SU-DHL-6 (cell line): ENCODE data around the gene CST9L.

Source experiments
- H2AFZ ChIP-seq: fragments of 200-600 bp; sonication (generic); 2 replicates; pipeline ENCODE4 v1.6.1; 2014; ENCODE audit warnings: low read depth, mild to moderate bottlenecking, moderate library complexity, mixed read lengths, antibody characterized with exemption, low read length; ENCODE audit not compliant: severe bottlenecking
- H3F3A ChIP-seq: fragments of 200-600 bp; shearing (Covaris generic); 2 replicates; pipeline ENCODE4 v1.6.0; 2016; ENCODE audit warnings: antibody characterized with exemption, mild to moderate bottlenecking; ENCODE audit not compliant: insufficient read depth
- H3K27ac ChIP-seq: fragments of 200-600 bp; sonication (generic); 2 replicates; pipeline ENCODE4 v1.5.1; 2016; ENCODE audit warnings: low read depth, mild to moderate bottlenecking, low read length, moderate library complexity, mixed read lengths
- H3K27me3 ChIP-seq: fragments of 200-600 bp; sonication (generic), shearing (Covaris generic); 2 replicates; pipeline ENCODE4 v1.6.0; 2014; ENCODE audit warnings: mild to moderate bottlenecking, low read length
- H3K36me3 ChIP-seq: fragments of 200-600 bp; sonication (generic); 2 replicates; pipeline ENCODE4 v1.6.1; 2014; ENCODE audit warnings: mild to moderate bottlenecking, low read length, mixed read lengths
- H3K4me2 ChIP-seq: fragments of 300-600, 200-600 bp; shearing (Covaris generic), sonication (generic); 2 replicates; pipeline ENCODE4 v1.6.0; 2014; ENCODE audit warnings: low read length, low read depth, mild to moderate bottlenecking; ENCODE audit not compliant: poor library complexity, severe bottlenecking
- H3K4me3 ChIP-seq: fragments of 200-600 bp; sonication (generic); 2 replicates; pipeline ENCODE4 v1.5.1; 2014; ENCODE audit warnings: antibody characterized with exemption, low read length, mild to moderate bottlenecking, mixed read lengths; ENCODE audit not compliant: insufficient read depth, poor library complexity, severe bottlenecking
- H3K79me2 ChIP-seq: fragments of 200-600 bp; sonication (generic); 2 replicates; pipeline ENCODE4 v1.6.1; 2014; ENCODE audit warnings: mild to moderate bottlenecking, low read length, moderate library complexity; ENCODE audit not compliant: insufficient read depth
- H3K9ac ChIP-seq: fragments of 200-600 bp; sonication (generic); 2 replicates; pipeline ENCODE4 v1.7.0; 2014; ENCODE audit warnings: mild to moderate bottlenecking, low read length
- H3K9me2 ChIP-seq: fragments of 200-600 bp; sonication (generic); replicated peaks from 2 replicates; pipeline ENCODE4 v1.6.1; 2014; ENCODE audit warnings: low read length; ENCODE audit not compliant: insufficient read depth
- H3K9me3 ChIP-seq: fragments of 200-600 bp; sonication (generic); 2 replicates; pipeline ENCODE4 v1.6.1; 2014; ENCODE audit warnings: low read length, mixed read lengths; ENCODE audit not compliant: insufficient read depth
- H4K20me1 ChIP-seq: fragments of 200-600 bp; sonication (generic); 2 replicates; pipeline ENCODE4 v1.6.1; 2014; ENCODE audit warnings: low read depth, mild to moderate bottlenecking, antibody characterized with exemption, low read length, moderate library complexity, mixed read lengths
- EZH2phosphoT487 ChIP-seq: fragments of 200-600 bp; sonication (generic), shearing (Covaris generic); conservative IDR thresholded peaks from 2 replicates; pipeline ENCODE4 v1.6.1; 2018; ENCODE audit warnings: mild to moderate bottlenecking, antibody characterized with exemption, low read length, moderate library complexity, mixed read lengths
- TF ChIP-seq, protein P1 (sequence below): fragments of 200-600 bp; sonication (generic); IDR thresholded peaks from one replicate; pipeline ENCODE4 v1.5.1; 2017; ENCODE audit warnings: antibody characterized with exemption, mild to moderate bottlenecking, low read length, moderate library complexity; ENCODE audit not compliant: insufficient read depth, poor library complexity, severe bottlenecking

CST9L gene

DNA sequence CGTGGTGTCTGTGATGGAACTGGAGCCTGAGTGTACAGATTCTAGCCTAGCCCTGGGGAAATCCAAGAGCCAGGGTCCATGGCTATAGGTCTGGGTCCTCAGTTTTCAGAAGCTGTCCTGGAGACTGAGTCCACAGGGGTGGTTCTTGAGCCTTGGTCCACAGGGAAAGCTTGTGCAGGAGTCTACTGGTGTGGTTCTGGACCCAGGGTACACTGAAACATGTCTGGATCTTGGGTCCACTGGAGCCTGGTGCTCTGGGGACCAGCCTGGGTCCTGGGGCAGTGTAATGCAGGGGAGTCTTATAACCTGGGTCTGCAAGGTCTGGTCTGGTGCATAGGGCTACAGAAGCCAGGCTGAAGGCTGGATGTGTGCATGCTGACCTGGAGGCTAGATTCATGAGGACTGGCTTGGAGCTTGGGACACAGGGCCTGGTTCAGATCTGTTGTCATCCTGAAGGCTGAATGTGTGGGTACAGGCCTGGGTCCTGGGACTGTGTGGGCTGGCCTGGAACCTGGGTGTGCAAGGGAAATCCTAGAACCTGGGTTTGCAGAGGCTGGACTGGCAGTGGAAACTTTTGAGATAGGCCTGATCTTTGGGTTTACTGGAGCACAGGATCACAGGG lies 5.5 kb downstream of the CST9L start:
- Histone ChIP-seq H3K4me2 (no peak overlapping the region), H3K9ac (no peak overlapping the region), H4K20me1 (no peaks in the 10 kb centered on the region), H3K27me3 (no peaks in the 10 kb centered on the region), H2AFZ (no peak overlapping the region), H3K36me3 (no peaks in the 10 kb centered on the region), H3K9me3 (no peaks in the 10 kb centered on the region), H3K27ac (no peak overlapping the region), H3F3A (no peaks in the 10 kb centered on the region), H3K79me2 (no peaks in the 10 kb centered on the region), H3K4me3 (no peak overlapping the region), H3K9me2 (no peaks in the 10 kb centered on the region)
- TF ChIP-seq, protein P1, sequence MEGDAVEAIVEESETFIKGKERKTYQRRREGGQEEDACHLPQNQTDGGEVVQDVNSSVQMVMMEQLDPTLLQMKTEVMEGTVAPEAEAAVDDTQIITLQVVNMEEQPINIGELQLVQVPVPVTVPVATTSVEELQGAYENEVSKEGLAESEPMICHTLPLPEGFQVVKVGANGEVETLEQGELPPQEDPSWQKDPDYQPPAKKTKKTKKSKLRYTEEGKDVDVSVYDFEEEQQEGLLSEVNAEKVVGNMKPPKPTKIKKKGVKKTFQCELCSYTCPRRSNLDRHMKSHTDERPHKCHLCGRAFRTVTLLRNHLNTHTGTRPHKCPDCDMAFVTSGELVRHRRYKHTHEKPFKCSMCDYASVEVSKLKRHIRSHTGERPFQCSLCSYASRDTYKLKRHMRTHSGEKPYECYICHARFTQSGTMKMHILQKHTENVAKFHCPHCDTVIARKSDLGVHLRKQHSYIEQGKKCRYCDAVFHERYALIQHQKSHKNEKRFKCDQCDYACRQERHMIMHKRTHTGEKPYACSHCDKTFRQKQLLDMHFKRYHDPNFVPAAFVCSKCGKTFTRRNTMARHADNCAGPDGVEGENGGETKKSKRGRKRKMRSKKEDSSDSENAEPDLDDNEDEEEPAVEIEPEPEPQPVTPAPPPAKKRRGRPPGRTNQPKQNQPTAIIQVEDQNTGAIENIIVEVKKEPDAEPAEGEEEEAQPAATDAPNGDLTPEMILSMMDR, result no peak
- no peak for TF ChIP-seq EZH2phosphoT487

DNA sequence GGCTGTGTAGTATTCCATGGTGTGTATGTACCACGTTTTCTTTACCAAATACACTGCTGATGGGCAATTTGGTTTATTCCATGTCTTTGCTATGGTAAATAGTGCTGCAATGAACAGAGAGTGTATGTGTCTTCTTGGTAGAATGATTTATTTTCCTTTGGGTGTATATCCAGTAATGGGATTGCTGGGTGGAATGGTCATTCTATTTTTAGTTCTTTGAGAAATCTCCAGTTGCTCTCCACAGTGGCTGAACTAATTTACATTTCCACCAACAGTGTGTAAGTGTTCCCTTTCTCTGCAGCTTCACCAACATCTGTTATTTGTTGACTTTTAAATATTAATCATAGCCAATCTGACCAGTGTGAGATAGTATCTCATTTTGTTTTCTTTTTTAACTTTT lies 13.9 kb downstream of the CST9L start:
- no peak overlapping the region for H2AFZ ChIP-seq
- no peaks in the 10 kb centered on the region for H3K36me3 ChIP-seq
- H3F3A ChIP-seq, result no peaks in the 10 kb centered on the region
- no peak overlapping the region for H3K27ac ChIP-seq
- no peaks in the 10 kb centered on the region for H3K79me2 ChIP-seq
- no peak overlapping the region for H3K4me2 ChIP-seq
- H3K9me3 ChIP-seq, result no peaks in the 10 kb centered on the region
- H3K9ac ChIP-seq, result no peak overlapping the region
- no peak overlapping the region for H3K4me3 ChIP-seq
- no peaks in the 10 kb centered on the region for H3K9me2 ChIP-seq
- TF ChIP-seq, protein P1, result no peak
- TF ChIP-seq EZH2phosphoT487, result no peak
- no peaks in the 10 kb centered on the region for H3K27me3 ChIP-seq
- H4K20me1 ChIP-seq, result no peaks in the 10 kb centered on the region

DNA sequence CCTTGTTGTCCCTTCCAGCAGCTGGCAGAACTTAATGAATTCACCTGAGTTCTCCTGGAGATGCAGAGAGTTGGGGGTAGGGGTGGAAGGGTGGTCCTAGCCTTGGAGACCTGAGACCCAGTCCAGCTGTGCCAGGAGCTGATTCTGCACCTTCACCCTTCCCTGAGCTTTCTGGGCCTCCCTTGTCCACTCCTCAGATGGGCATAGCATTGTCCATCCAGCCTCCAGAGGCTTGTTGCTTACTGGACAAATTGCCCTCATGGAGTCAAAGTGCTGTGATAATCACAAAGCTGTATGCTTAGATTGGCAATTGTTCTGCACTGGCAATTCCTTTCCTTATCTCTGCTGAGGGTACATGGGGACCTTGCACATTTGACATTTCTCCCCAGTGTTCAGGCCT lies 16.5 kb downstream of the CST9L start:
- Histone ChIP-seq H3K9me3 (no peaks in the 10 kb centered on the region), H2AFZ (no peak overlapping the region), H4K20me1 (no peaks in the 10 kb centered on the region), H3K36me3 (no peaks in the 10 kb centered on the region), H3K4me2 (no peak overlapping the region), H3K27ac (no peak overlapping the region), H3K9me2 (no peaks in the 10 kb centered on the region), H3K79me2 (no peaks in the 10 kb centered on the region), H3K9ac (no peak overlapping the region), H3K27me3 (no peaks in the 10 kb centered on the region), H3F3A (no peaks in the 10 kb centered on the region), H3K4me3 (no peak overlapping the region)
- no peak for TF ChIP-seq EZH2phosphoT487
- TF ChIP-seq, protein P1, result no peak
